Measurements from ENCODE around the gene FST. TPM values are rescaled to one million over a fixed set of nuclear protein-coding genes. Genes with fewer than 3 reads are reported as not detected.

The FST gene
- total and polyA plus RNA-seq, 2 of the 13 experiments (the other 11 are each of a cell fraction or from before 2014, with no cell fraction given): 38.6 to 136 TPM

GRCh38 chr5:53478411-53479044, 1.9 kb upstream of the FST start (continued):
- TF ChIP-seq CC2D1A (CRISPR knock-in tag; IDR thresholded peaks at IDR 0.05) (no peak), ZBTB37 (CRISPR knock-in tag; IDR thresholded peaks at IDR 0.05) (no peak), ZFP62 (CRISPR knock-in tag; IDR thresholded peaks at IDR 0.05) (no peak), ZFYVE20 (CRISPR knock-in tag; IDR thresholded peaks at IDR 0.05; ENCODE audit: borderline replicate concordance, low read depth) (no peak), ZNF574 (CRISPR knock-in tag; IDR thresholded peaks at IDR 0.05) (peak; percentile 36; the same call in 1 of the 2 replicates), ZNF280D (CRISPR knock-in tag; IDR thresholded peaks at IDR 0.05) (peak; percentile 24; the same call in 1 of the 2 replicates), MEIS2 (CRISPR knock-in tag; IDR thresholded peaks at IDR 0.05) (no peak), CBX5 (CRISPR knock-in tag; IDR thresholded peaks at IDR 0.05; ENCODE audit: borderline replicate concordance) (0 out of 2 replicates have a peak, but pooled peaks have one; percentile 13), PRMT3 (CRISPR knock-in tag; IDR thresholded peaks at IDR 0.05; ENCODE audit: borderline replicate concordance, low read depth) (no peak), RELA (CRISPR knock-in tag; IDR thresholded peaks at IDR 0.05) (no peak), TRIM22 (IDR thresholded peaks at IDR 0.05) (no peak), FIP1L1 (IDR thresholded peaks at IDR 0.05; ENCODE audit: borderline replicate concordance, insufficient read depth, low read depth, low read length) (no peak), RAD21 (CRISPR knock-in tag; IDR thresholded peaks at IDR 0.05) (peak; percentile 35; the same call in 1 of the 2 replicates), ZHX1 (CRISPR knock-in tag; IDR thresholded peaks at IDR 0.05; ENCODE audit: low read depth) (no peak), ZNF556 (CRISPR knock-in tag; IDR thresholded peaks at IDR 0.05; ENCODE audit: borderline replicate concordance) (no peak), GABPB1 (CRISPR knock-in tag; IDR thresholded peaks at IDR 0.05) (peak; percentile 45; the same call in 1 of the 2 replicates), SIN3B (IDR thresholded peaks at IDR 0.05; ENCODE audit: low read length) (no peak)

Measured in HepG2 (cell line).